ENCODE measurements around the gene SAYSD1.

The SAYSD1 gene

GRCh38 chr6:39102071-39102820 is 12.7 kb downstream of the SAYSD1 start:
- Histone ChIP-seq H3K9me2 (replicated peaks; ENCODE audit: insufficient read depth, low read length) (no peaks in the 10 kb centered on the region), H3K4me3 (ENCODE audit: low read length) (no peak overlapping the region), H3K36me3 (replicated peaks; ENCODE audit: insufficient read depth, low read length) (no peaks in the 10 kb centered on the region), H3K27ac (ENCODE audit: low read length) (no peak overlapping the region), H3K4me1 (ENCODE audit: low read length) (no peaks in the 10 kb centered on the region), H3K4me2 (ENCODE audit: low read depth, low read length) (no peak overlapping the region), H3K9ac (ENCODE audit: low read length) (no peak overlapping the region), H2AFZ (ENCODE audit: low read length) (no peak overlapping the region), H3K79me2 (ENCODE audit: low read length) (no peaks in the 10 kb centered on the region), H3K27me3 (replicated peaks; ENCODE audit: insufficient read depth, low read length) (no peaks in the 10 kb centered on the region), H4K20me1 (ENCODE audit: insufficient read depth, low read length) (no peaks in the 10 kb centered on the region), H3K9me3 (replicated peaks; ENCODE audit: insufficient read depth, low read length) (no peaks in the 10 kb centered on the region), H3F3A (ENCODE audit: insufficient read depth, low read length) (no peaks in the 10 kb centered on the region)
- TF ChIP-seq EZH2phosphoT487 (IDR thresholded peaks at IDR 0.05; ENCODE audit: low read length) (no peak), EZH2 (optimal IDR thresholded peaks at IDR 0.05; ENCODE audit: low read depth, low read length) (no peak), CTCF (IDR thresholded peaks at IDR 0.05; ENCODE audit: low read length) (no peak)
- DNase-seq = no peak

GRCh38 chr6:39100358-39100757 is 14.6 kb downstream of the SAYSD1 start:
- H2AFZ ChIP-seq (ENCODE audit: low read length) = no peak overlapping the region
- no peaks in the 10 kb centered on the region for H3K9me3 ChIP-seq (replicated peaks; ENCODE audit: insufficient read depth, low read length)
- no peak overlapping the region for H3K4me2 ChIP-seq (ENCODE audit: low read depth, low read length)
- H3K27me3 ChIP-seq (replicated peaks; ENCODE audit: insufficient read depth, low read length) = no peaks in the 10 kb centered on the region
- DNase-seq = no peak
- H3K79me2 ChIP-seq (ENCODE audit: low read length) = no peaks in the 10 kb centered on the region
- H3K27ac ChIP-seq (ENCODE audit: low read length) = no peak overlapping the region
- TF ChIP-seq EZH2 (optimal IDR thresholded peaks at IDR 0.05; ENCODE audit: low read depth, low read length) = no peak
- TF ChIP-seq EZH2phosphoT487 (IDR thresholded peaks at IDR 0.05; ENCODE audit: low read length) = no peak
- TF ChIP-seq CTCF (IDR thresholded peaks at IDR 0.05; ENCODE audit: low read length) = no peak
- no peaks in the 10 kb centered on the region for H3K4me1 ChIP-seq (ENCODE audit: low read length)
- H3K4me3 ChIP-seq (ENCODE audit: low read length) = no peak overlapping the region
- H3K9me2 ChIP-seq (replicated peaks; ENCODE audit: insufficient read depth, low read length) = no peaks in the 10 kb centered on the region
- no peaks in the 10 kb centered on the region for H3F3A ChIP-seq (ENCODE audit: insufficient read depth, low read length)
- no peaks in the 10 kb centered on the region for H4K20me1 ChIP-seq (ENCODE audit: insufficient read depth, low read length)
- no peak overlapping the region for H3K9ac ChIP-seq (ENCODE audit: low read length)
- H3K36me3 ChIP-seq (replicated peaks; ENCODE audit: insufficient read depth, low read length) = no peaks in the 10 kb centered on the region

- Histone ChIP-seq H3K27me3 (replicated peaks; ENCODE audit: insufficient read depth, low read length) (no peaks in the 10 kb centered on the region), H3K9me2 (replicated peaks; ENCODE audit: insufficient read depth, low read length) (no peaks in the 10 kb centered on the region), H3K4me2 (ENCODE audit: low read depth, low read length) (no peak overlapping the region), H3K9ac (ENCODE audit: low read length) (no peak overlapping the region), H3K36me3 (replicated peaks; ENCODE audit: insufficient read depth, low read length) (no peaks in the 10 kb centered on the region), H3K9me3 (replicated peaks; ENCODE audit: insufficient read depth, low read length) (no peaks in the 10 kb centered on the region), H3K79me2 (ENCODE audit: low read length) (no peaks in the 10 kb centered on the region), H3K27ac (ENCODE audit: low read length) (no peak overlapping the region), H3F3A (ENCODE audit: insufficient read depth, low read length) (no peaks in the 10 kb centered on the region), H3K4me3 (ENCODE audit: low read length) (no peak overlapping the region), H2AFZ (ENCODE audit: low read length) (no peak overlapping the region), H3K4me1 (ENCODE audit: low read length) (no peaks in the 10 kb centered on the region), H4K20me1 (ENCODE audit: insufficient read depth, low read length) (no peaks in the 10 kb centered on the region)
- no peak for DNase-seq
- TF ChIP-seq EZH2phosphoT487 (IDR thresholded peaks at IDR 0.05; ENCODE audit: low read length) (no peak), EZH2 (optimal IDR thresholded peaks at IDR 0.05; ENCODE audit: low read depth, low read length) (no peak), CTCF (IDR thresholded peaks at IDR 0.05; ENCODE audit: low read length) (no peak)
These were observed 19.4 kb downstream of the SAYSD1 start for GRCh38 chr6:39095578-39095977.
